ENCODE data around the gene RFPL4A. TPM values are rescaled to one million over a fixed set of nuclear protein-coding genes. Genes with fewer than 3 reads are reported as not detected.

Gene RFPL4A
- total RNA-seq, 1 experiment from 2014 or later: not detected

GRCh38 chr19:55781112-55781511, 22.2 kb downstream of the RFPL4A start:
- no peak overlapping the region for H4K5ac ChIP-seq (ENCODE audit: insufficient read length, low read depth, low read length)
- H3K79me2 ChIP-seq (ENCODE audit: insufficient read depth, low read length): no peaks in the 10 kb centered on the region
- no peak overlapping the region for H4K91ac ChIP-seq (ENCODE audit: insufficient read length, low read depth, low read length)
- no peak overlapping the region for H3K4me2 ChIP-seq (ENCODE audit: insufficient read depth, insufficient read length, low read length)
- Mint-ChIP-seq H3K27ac (no peak overlapping the region), H3K36me3 (ENCODE audit: insufficient read depth in 1 of 3, low read depth in 3 of 3) (peaks cover 10 to 35% (median 12%) of the 10 kb centered on the region in 3 experiments; a peak in 5 of 7 replicates), H3K27me3 (ENCODE audit: low read depth) (no peaks in the 10 kb centered on the region), H3K9me3 (peaks cover 94 to 97% of the 10 kb centered on the region in 2 experiments), H3K4me3 (no peak overlapping the region), H3K4me1 (no peaks in the 10 kb centered on the region)
- H3T11ph ChIP-seq (ENCODE audit: low read length): no peak overlapping the region
- H3K18ac ChIP-seq (ENCODE audit: insufficient read length, low read depth, low read length): no peak overlapping the region
- no peak overlapping the region for H2BK12ac ChIP-seq (ENCODE audit: insufficient read length, low read depth, low read length)
- no peaks in the 10 kb centered on the region for H3K27me3 ChIP-seq (ENCODE audit: insufficient read depth, low read length)
- DNase-seq: no peak
- H2AFZ ChIP-seq (ENCODE audit: low read length): no peak overlapping the region
- H3K23ac ChIP-seq (ENCODE audit: insufficient read length, low read depth, low read length): no peak overlapping the region
- no peak overlapping the region for H3K14ac ChIP-seq (ENCODE audit: insufficient read depth, low read length)
- no peaks in the 10 kb centered on the region for H3K79me1 ChIP-seq (ENCODE audit: insufficient read depth, low read depth, low read length, poor library complexity, severe bottlenecking)
- H2BK15ac ChIP-seq (ENCODE audit: low read depth, low read length): no peak overlapping the region
- H4K8ac ChIP-seq (replicated peaks; ENCODE audit: insufficient read length, low read depth, low read length): no peak overlapping the region
- no peaks in the 10 kb centered on the region for H3K23me2 ChIP-seq (ENCODE audit: insufficient read length, low read depth, low read length, poor library complexity, severe bottlenecking)
- peaks cover 82% of the 10 kb centered on the region for H3K9me3 ChIP-seq (ENCODE audit: control insufficient read depth, low read depth, low read length)
- H4K20me1 ChIP-seq (ENCODE audit: control insufficient read depth, insufficient read depth, insufficient read length): no peaks in the 10 kb centered on the region
- no peak overlapping the region for H2AK5ac ChIP-seq (ENCODE audit: insufficient read length, low read length)
- H2BK5ac ChIP-seq (ENCODE audit: insufficient read length, low read length): no peak overlapping the region
- H3K4ac ChIP-seq (ENCODE audit: low read depth, low read length): no peak overlapping the region
- no CpG with 5 or more reads among the region's 5 CpGs for WGBS (ENCODE audit: extremely low coverage, insufficient read length, low lambda C conversion rate)
- H3K9ac ChIP-seq (ENCODE audit: extremely low read depth, insufficient read length, low read length): no peak overlapping the region
- H3K27ac ChIP-seq (ENCODE audit: insufficient read length, low read depth, low read length): no peak overlapping the region
- H3K56ac ChIP-seq (ENCODE audit: insufficient read length, low read depth, low read length): no peak overlapping the region
- H3K4me1 ChIP-seq (ENCODE audit: insufficient read depth, low read length): no peaks in the 10 kb centered on the region
- H2BK20ac ChIP-seq (ENCODE audit: low read depth, low read length, poor library complexity, severe bottlenecking): no peak overlapping the region
- no peak for TF ChIP-seq CTCF (conservative IDR thresholded peaks at IDR 0.05)
- H2BK120ac ChIP-seq (ENCODE audit: low read depth, low read length, poor library complexity, severe bottlenecking): no peak overlapping the region

All from H9 (cell line).